HepG2 (cell line): ENCODE results near the gene IKZF3. TPM values are rescaled to one million over a fixed set of nuclear protein-coding genes. Genes with fewer than 3 reads are reported as not detected.
A peak's percentile ranks its signal among the peaks of the same experiment; 100 is the strongest.

Experiments used
- ARNT2 ChIP-seq: sonication (generic); formaldehyde crosslinking; IDR thresholded peaks from 2 replicates; pipeline ENCODE4 v1.8.0; 2022; ENCODE audit warnings: mild to moderate bottlenecking, low read depth, missing genetic modification reagents, moderate library complexity
- ATF6 ChIP-seq: sonication (generic); formaldehyde crosslinking; conservative IDR thresholded peaks from 2 replicates; pipeline ENCODE4 v1.4.0; 2020; ENCODE audit warnings: missing genetic modification reagents
- GABPB1 ChIP-seq: IDR thresholded peaks from 2 replicates; pipeline ENCODE4 v1.6.1; 2016; ENCODE audit warnings: mild to moderate bottlenecking, missing genetic modification reagents, moderate library complexity, missing compliant biosample characterization
- GTF2F1 ChIP-seq: fragments of 150-350 bp; IDR thresholded peaks from 2 replicates; pipeline ENCODE4 v1.6.1; 2014; ENCODE audit warnings: low read length
- HIVEP1 ChIP-seq: sonication (generic); formaldehyde crosslinking; IDR thresholded peaks from 2 replicates; pipeline ENCODE4 v1.4.0; 2020; ENCODE audit warnings: mild to moderate bottlenecking, missing genetic modification reagents
- HNRNPUL1 ChIP-seq: fragments of 200-400 bp; formaldehyde crosslinking; IDR thresholded peaks from 2 replicates; pipeline ENCODE4 v1.6.1; 2017; ENCODE audit warnings: low read depth, mild to moderate bottlenecking, low read length, moderate library complexity
- KAT7 ChIP-seq: IDR thresholded peaks from 2 replicates; pipeline ENCODE4 v1.6.1; 2018; ENCODE audit warnings: borderline replicate concordance, missing compliant biosample characterization
- MAF1 ChIP-seq: sonication (generic); formaldehyde crosslinking; IDR thresholded peaks from 2 replicates; pipeline ENCODE4 v1.5.0; 2020; ENCODE audit warnings: missing genetic modification reagents, borderline replicate concordance
- NR2F1 ChIP-seq, 2 experiments: fragments of 450-650 bp in 1 of 2; formaldehyde crosslinking in 1 of 2; IDR thresholded peaks; 2 replicates each; pipeline versions ENCODE4 v1.5.0 to v1.6.1; 2016 to 2020; ENCODE audit warnings: mild to moderate bottlenecking in 1 of 2, missing compliant biosample characterization in 1 of 2, missing genetic modification reagents in 1 of 2, moderate library complexity in 1 of 2
- PHB2 ChIP-seq: fragments of 450-650 bp; IDR thresholded peaks from 2 replicates; pipeline ENCODE4 v1.6.1; 2018; ENCODE audit not compliant: partially characterized antibody
- SP2 ChIP-seq: sonication (generic); formaldehyde crosslinking; IDR thresholded peaks from 2 replicates; pipeline ENCODE4 v1.5.1; 2020; ENCODE audit warnings: mild to moderate bottlenecking, missing genetic modification reagents
- USF2 ChIP-seq, 2 experiments: sonication (generic) in 1 of 2; formaldehyde crosslinking in 1 of 2; IDR thresholded peaks; 2 replicates each; pipeline versions ENCODE4 v1.5.1 to v1.6.1; 2011 to 2020; ENCODE audit warnings: borderline replicate concordance in 1 of 2, low read depth in 1 of 2, low read length in 1 of 2, mild to moderate bottlenecking in 1 of 2, missing genetic modification reagents in 1 of 2, moderate library complexity in 1 of 2
- ZFP90 ChIP-seq: sonication (generic); formaldehyde crosslinking; IDR thresholded peaks from 2 replicates; pipeline ENCODE4 v1.8.0; 2022; ENCODE audit warnings: missing genetic modification reagents, mild to moderate bottlenecking, inconsistent platforms, borderline replicate concordance
- ZFYVE20 ChIP-seq: sonication (generic); formaldehyde crosslinking; IDR thresholded peaks from 2 replicates; pipeline ENCODE4 v1.8.0; 2023; ENCODE audit warnings: low read depth, mild to moderate bottlenecking, moderate library complexity, missing genetic modification reagents, borderline replicate concordance
- ZNF205 ChIP-seq: IDR thresholded peaks from 2 replicates; pipeline ENCODE4 v1.6.1; 2018; ENCODE audit warnings: missing biosample characterization, missing genetic modification reagents
- ZNF564 ChIP-seq: sonication (generic); formaldehyde crosslinking; IDR thresholded peaks from 2 replicates; pipeline ENCODE4 v1.8.1; 2023; ENCODE audit warnings: mild to moderate bottlenecking, missing genetic modification reagents
- polyA plus RNA-seq, 8 experiments: library from polyadenylated mRNA; depleted of rRNA in 3 of 8; stranded (reverse) in 7 of 8; unstranded in 1 of 8; fragments of >200 nt; fragmentation: Illumina TruSeq in 4 of 8; extraction: Trizol in 4 of 8; gene quantifications; 2 replicates each; pipeline versions ENCODE4 v1.2.1 to v1.2.3, GENCODE V29; 2011 to 2016; ENCODE audit warnings: low read depth in 4 of 8, missing spikeins in 1 of 8, mixed read lengths in 1 of 8; ENCODE audit not compliant: insufficient read depth in 1 of 8
- total RNA-seq, 5 experiments: library from RNA; depleted of rRNA; stranded (reverse); fragments of >200 nt; fragmentation: Illumina TruSeq; extraction: Trizol; gene quantifications; 2 replicates each; pipeline ENCODE4 v1.2.3, GENCODE V29; 2016; ENCODE audit warnings: low read depth in 1 of 5
- TF ChIP-seq, protein P1 (sequence below): sonication (generic); formaldehyde crosslinking; IDR thresholded peaks from 2 replicates; pipeline ENCODE4 v1.5.1; 2020; ENCODE audit warnings: mild to moderate bottlenecking, missing genetic modification reagents, borderline replicate concordance

The IKZF3 gene
- total and polyA plus RNA-seq, 2 of the 13 experiments (the other 11 are each of a cell fraction or from before 2014, with no cell fraction given): not detected

DNA sequence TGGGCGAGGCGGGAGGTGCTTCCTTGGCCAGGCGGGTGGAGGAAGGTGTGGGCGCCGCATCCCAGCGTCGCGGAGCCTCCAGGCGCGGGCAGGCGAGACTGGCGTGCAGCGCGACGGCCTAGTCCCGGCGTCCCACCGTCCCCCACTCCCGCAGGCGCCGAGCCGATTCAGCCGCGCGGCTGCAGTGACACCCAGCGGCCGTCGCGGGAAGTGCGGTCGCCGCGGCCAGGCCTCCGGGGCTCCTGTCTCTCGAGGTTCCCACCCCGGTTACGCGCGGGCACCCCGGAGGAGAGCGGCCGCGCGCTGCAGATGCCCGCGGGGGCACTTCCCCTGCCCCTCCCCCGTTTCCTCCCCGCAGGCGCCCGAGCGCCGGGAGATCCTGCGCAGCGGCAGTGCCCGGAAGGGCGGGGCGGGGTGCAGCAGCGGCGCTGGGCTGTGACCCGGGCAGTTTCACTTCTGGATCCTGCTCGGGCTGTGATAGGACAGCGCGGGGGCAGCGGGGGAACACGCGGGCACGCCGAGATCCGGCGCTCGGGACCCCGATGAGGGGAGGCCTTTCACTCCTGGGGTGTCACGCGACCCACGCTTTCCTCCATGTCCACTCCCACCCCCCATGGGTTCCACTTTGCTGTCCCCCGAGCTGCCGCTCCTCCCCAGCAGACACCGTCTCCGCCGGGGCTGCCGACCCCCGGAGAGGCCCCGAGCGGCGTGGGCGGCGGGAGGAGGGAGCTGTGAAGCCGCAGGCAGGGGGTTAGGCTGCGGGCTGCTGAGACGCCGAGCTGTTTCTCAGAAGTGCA lies 109.8 kb downstream of the IKZF3 start (continued):
- TF ChIP-seq, protein P1, sequence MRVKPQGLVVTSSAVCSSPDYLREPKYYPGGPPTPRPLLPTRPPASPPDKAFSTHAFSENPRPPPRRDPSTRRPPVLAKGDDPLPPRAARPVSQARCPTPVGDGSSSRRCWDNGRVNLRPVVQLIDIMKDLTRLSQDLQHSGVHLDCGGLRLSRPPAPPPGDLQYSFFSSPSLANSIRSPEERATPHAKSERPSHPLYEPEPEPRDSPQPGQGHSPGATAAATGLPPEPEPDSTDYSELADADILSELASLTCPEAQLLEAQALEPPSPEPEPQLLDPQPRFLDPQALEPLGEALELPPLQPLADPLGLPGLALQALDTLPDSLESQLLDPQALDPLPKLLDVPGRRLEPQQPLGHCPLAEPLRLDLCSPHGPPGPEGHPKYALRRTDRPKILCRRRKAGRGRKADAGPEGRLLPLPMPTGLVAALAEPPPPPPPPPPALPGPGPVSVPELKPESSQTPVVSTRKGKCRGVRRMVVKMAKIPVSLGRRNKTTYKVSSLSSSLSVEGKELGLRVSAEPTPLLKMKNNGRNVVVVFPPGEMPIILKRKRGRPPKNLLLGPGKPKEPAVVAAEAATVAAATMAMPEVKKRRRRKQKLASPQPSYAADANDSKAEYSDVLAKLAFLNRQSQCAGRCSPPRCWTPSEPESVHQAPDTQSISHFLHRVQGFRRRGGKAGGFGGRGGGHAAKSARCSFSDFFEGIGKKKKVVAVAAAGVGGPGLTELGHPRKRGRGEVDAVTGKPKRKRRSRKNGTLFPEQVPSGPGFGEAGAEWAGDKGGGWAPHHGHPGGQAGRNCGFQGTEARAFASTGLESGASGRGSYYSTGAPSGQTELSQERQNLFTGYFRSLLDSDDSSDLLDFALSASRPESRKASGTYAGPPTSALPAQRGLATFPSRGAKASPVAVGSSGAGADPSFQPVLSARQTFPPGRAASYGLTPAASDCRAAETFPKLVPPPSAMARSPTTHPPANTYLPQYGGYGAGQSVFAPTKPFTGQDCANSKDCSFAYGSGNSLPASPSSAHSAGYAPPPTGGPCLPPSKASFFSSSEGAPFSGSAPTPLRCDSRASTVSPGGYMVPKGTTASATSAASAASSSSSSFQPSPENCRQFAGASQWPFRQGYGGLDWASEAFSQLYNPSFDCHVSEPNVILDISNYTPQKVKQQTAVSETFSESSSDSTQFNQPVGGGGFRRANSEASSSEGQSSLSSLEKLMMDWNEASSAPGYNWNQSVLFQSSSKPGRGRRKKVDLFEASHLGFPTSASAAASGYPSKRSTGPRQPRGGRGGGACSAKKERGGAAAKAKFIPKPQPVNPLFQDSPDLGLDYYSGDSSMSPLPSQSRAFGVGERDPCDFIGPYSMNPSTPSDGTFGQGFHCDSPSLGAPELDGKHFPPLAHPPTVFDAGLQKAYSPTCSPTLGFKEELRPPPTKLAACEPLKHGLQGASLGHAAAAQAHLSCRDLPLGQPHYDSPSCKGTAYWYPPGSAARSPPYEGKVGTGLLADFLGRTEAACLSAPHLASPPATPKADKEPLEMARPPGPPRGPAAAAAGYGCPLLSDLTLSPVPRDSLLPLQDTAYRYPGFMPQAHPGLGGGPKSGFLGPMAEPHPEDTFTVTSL: peak; percentile 71; the same call in 1 of the 2 replicates
- peak; percentile 89; the same call in 1 of the 2 replicates for TF ChIP-seq ZNF564 (CRISPR knock-in tag)
- no peak for TF ChIP-seq NR2F1 (CRISPR knock-in tag; IDR thresholded peaks at IDR 0.05)
- no peak for TF ChIP-seq HNRNPUL1
- no peak for TF ChIP-seq PHB2
- TF ChIP-seq ARNT2 (CRISPR knock-in tag): peak; percentile 99
- no peak; the same call in 1 of the 2 replicates for TF ChIP-seq ATF6 (CRISPR knock-in tag)
- peak; percentile 89; the same call in 1 of the 2 replicates for TF ChIP-seq MAF1 (CRISPR knock-in tag)
- TF ChIP-seq GABPB1 (CRISPR knock-in tag): peak; percentile 92
- TF ChIP-seq USF2 (IDR thresholded peaks at IDR 0.05; ENCODE audit: low read depth, low read length): no peak
- TF ChIP-seq USF2 (CRISPR knock-in tag; IDR thresholded peaks at IDR 0.05; ENCODE audit: borderline replicate concordance): peak; percentile 47; the same call in 1 of the 2 replicates
- peak; percentile 93 for TF ChIP-seq ZFP90
- peak; percentile 93 for TF ChIP-seq ZNF205 (CRISPR knock-in tag)
- TF ChIP-seq GTF2F1: no peak
- TF ChIP-seq KAT7: peak; percentile 97
- TF ChIP-seq SP2 (CRISPR knock-in tag): peak; percentile 45; the same call in 1 of the 2 replicates
- TF ChIP-seq ZFYVE20: peak; percentile 47; the same call in 1 of the 2 replicates
- peak; percentile 68; the same call in 1 of the 2 replicates for TF ChIP-seq HIVEP1
